B cell (primary cell): ENCODE measurements around the gene PXMP2. TPM values are rescaled to one million over a fixed set of nuclear protein-coding genes. Genes with fewer than 3 reads are reported as not detected.
A peak's percentile ranks its signal among the peaks of the same experiment; 100 is the strongest.

Experiments used
- ATAC-seq: fragments of 200-7000 bp; cut with Tn5 transposase; one replicate; pipeline ENCODE4 v1.10.0; 2021; ENCODE audit warnings: low read depth, mild to moderate bottlenecking, moderate number of reproducible peaks, moderate library complexity
- CTCF ChIA-PET: fragments of 350-600 bp; sonication (Branson Sonifier 250); formaldehyde crosslinking; loops from one replicate; lab custom pipeline; 2021; ENCODE audit warnings: antibody characterized with exemption, inconsistent platforms; lab: Charles Lee
- POLR2A ChIA-PET: fragments of 350-600 bp; sonication (Branson Sonifier 250); formaldehyde crosslinking; loops from one replicate; lab custom pipeline; 2021; ENCODE audit warnings: antibody characterized with exemption; lab: Charles Lee
- DNase-seq: peaks from one replicate; pipeline ENCODE4 v3.0.0; 2013
- H2AFZ ChIP-seq: 2 replicates; pipeline ENCODE4 v1.6.1; 2012; ENCODE audit warnings: mild to moderate bottlenecking, low read depth, low read length; ENCODE audit not compliant: insufficient read depth, poor library complexity, severe bottlenecking
- H3K27ac ChIP-seq, 2 donors: 1 replicate in 1 of 2; 2 replicates in 1 of 2; pipeline ENCODE4 v1.5.1; 2012 to 2013; ENCODE audit warnings: low read length in 2 of 2, mild to moderate bottlenecking in 2 of 2, moderate library complexity in 1 of 2
- H3K27me3 ChIP-seq, 4 experiments: fragments of 200-600 bp in 1 of 4; sonication (generic) in 1 of 4; replicated peaks in 1 of 4; 1 replicate in 2 of 4; 2 replicates in 2 of 4; pipeline versions ENCODE4 v1.6.1 to v1.7.0; 2013 to 2016; ENCODE audit warnings: low read length in 3 of 4, mild to moderate bottlenecking in 2 of 4, mixed read lengths in 1 of 4, moderate library complexity in 1 of 4; ENCODE audit not compliant: insufficient read depth in 4 of 4, control insufficient read depth in 3 of 4; ENCODE audit errors: control extremely low read depth in 1 of 4
- H3K36me3 ChIP-seq, 2 experiments: replicated peaks in 1 of 2; 1 replicate in 1 of 2; 2 replicates in 1 of 2; pipeline versions ENCODE4 v1.6.1 to v1.7.1; 2013; ENCODE audit warnings: low read length in 1 of 2; ENCODE audit not compliant: insufficient read depth in 2 of 2, control insufficient read depth in 1 of 2; ENCODE audit errors: control extremely low read depth in 1 of 2, extremely low read depth in 1 of 2
- H3K4me1 ChIP-seq, 2 donors: fragments of 200-600 bp in 1 of 2; sonication (generic) in 1 of 2; 1 replicate in 1 of 2; 2 replicates in 1 of 2; pipeline versions ENCODE4 v1.5.1 to v1.6.1; 2013 to 2017; ENCODE audit warnings: low read length in 2 of 2; ENCODE audit not compliant: control insufficient read depth in 2 of 2, insufficient read depth in 2 of 2
- H3K4me2 ChIP-seq: replicated peaks from 2 replicates; pipeline ENCODE3; 2012; ENCODE audit warnings: mild to moderate bottlenecking, low read depth, low read length; ENCODE audit not compliant: poor library complexity, severe bottlenecking
- H3K4me3 ChIP-seq, 5 experiments: fragments of 200-600 bp in 1 of 5; sonication (generic) in 1 of 5; 1 replicate in 3 of 5; 2 replicates in 2 of 5; pipeline versions ENCODE4 v1.5.1 to v1.7.0; 2011 to 2016; ENCODE audit warnings: low read length in 4 of 5, mild to moderate bottlenecking in 4 of 5, low read depth in 2 of 5, control low read depth in 1 of 5, moderate library complexity in 1 of 5; ENCODE audit not compliant: insufficient read depth in 1 of 5; ENCODE audit errors: control extremely low read depth in 1 of 5, extremely low read depth in 1 of 5
- H3K79me2 ChIP-seq: fragments of 200-600 bp; sonication (generic); one replicate; pipeline ENCODE4 v1.6.0; 2016; ENCODE audit warnings: low read length; ENCODE audit not compliant: control insufficient read depth, insufficient read depth
- H3K9ac ChIP-seq: fragments of 200-600 bp; sonication (generic); 2 replicates; pipeline ENCODE4 v1.6.1; 2017; ENCODE audit warnings: mild to moderate bottlenecking, low read length, moderate library complexity
- H3K9me3 ChIP-seq, 3 donors: one replicate each; pipeline versions ENCODE4 v1.6.1 to v1.7.1; 2013; ENCODE audit warnings: low read length in 2 of 3; ENCODE audit not compliant: control insufficient read depth in 2 of 3, insufficient read depth in 1 of 3; ENCODE audit errors: control extremely low read depth in 1 of 3
- H4K20me1 ChIP-seq: 2 replicates; pipeline ENCODE4 v1.6.0; 2012; ENCODE audit warnings: mild to moderate bottlenecking, low read length; ENCODE audit not compliant: insufficient read depth, control insufficient read depth, poor library complexity, severe bottlenecking
- H3K27ac Mint-ChIP-seq: one replicate; pipeline ENCODE4 v1.8.0; 2021; ENCODE audit warnings: mixed read lengths
- H3K27me3 Mint-ChIP-seq: one replicate; pipeline ENCODE4 v1.8.0; 2021; ENCODE audit warnings: mixed read lengths
- H3K4me1 Mint-ChIP-seq: one replicate; pipeline ENCODE4 v1.8.0; 2021; ENCODE audit warnings: mixed read lengths
- H3K4me3 Mint-ChIP-seq: one replicate; pipeline ENCODE4 v1.8.0; 2021; ENCODE audit warnings: mixed read lengths
- H3K9me3 Mint-ChIP-seq: one replicate; pipeline ENCODE4 v1.8.0; 2022; ENCODE audit warnings: mixed read lengths; ENCODE audit not compliant: insufficient read depth
- EZH2 ChIP-seq: IDR thresholded peaks from 2 replicates; pipeline ENCODE4 v1.6.1; 2012; ENCODE audit warnings: borderline replicate concordance, low read depth, mild to moderate bottlenecking, moderate library complexity, low read length; ENCODE audit not compliant: insufficient read depth, poor library complexity, severe bottlenecking
- WGBS: methylation state at CpG from one replicate; pipeline ENCODE4 v1.1.5; 2013; ENCODE audit warnings: missing lambda C conversion rate; ENCODE audit not compliant: insufficient coverage; 5-methylcytosine and 5-hydroxymethylcytosine counted together
- intact Hi-C: fragments of 100-400 bp; cut with micrococcal nuclease; formaldehyde crosslinking; loops from one replicate; pipeline ENCODE4 v1.10.0; 2022
- polyA plus RNA-seq: library from polyadenylated mRNA; depleted of rRNA; stranded (reverse); fragments of >200 nt; gene quantifications from 2 replicates; pipeline ENCODE4 v1.2.3, GENCODE V29; 2012
- total RNA-seq, 2 donors: library from RNA; stranded (reverse); fragments of 120-200 nt in 1 of 2; gene quantifications; 1 replicate in 1 of 2; 2 replicates in 1 of 2; pipeline versions ENCODE4 v1.2.3 to v1.2.4, GENCODE V29; 2013 to 2022
- TF ChIP-seq, protein P1 (sequence below): fragments of 200-600 bp; IDR thresholded peaks from one replicate; pipeline ENCODE4 v1.8.0; 2022; ENCODE audit warnings: antibody characterized with exemption, mild to moderate bottlenecking

Gene PXMP2
- total and polyA plus RNA-seq, 2 donors (not counting 1 experiment from before 2014, with no cell fraction given), result 4.3 to 10.2 TPM

DNA sequence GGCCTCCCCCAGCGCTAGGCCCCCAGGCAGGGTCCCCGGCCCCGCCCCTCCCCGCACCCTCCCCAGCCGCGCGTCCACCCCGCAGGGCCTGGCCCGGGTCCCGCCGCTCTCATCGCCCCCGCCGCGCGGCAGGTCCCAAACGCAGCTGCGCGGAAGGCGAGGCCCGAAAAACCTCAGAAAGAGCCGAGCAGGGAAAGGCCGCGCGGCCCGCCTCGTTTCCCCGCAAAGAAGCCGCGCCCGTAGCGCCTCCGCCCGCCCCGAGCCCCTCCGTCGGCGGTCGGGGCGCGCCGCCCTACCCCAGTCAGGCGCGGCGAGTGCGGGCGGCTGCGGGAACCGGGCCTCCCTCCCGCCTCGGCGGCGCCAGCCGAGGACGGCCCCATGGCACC lies 569 bp upstream of the PXMP2 start:
- Histone ChIP-seq H3K79me2 (peaks cover 36% of the 10 kb centered on the region), H3K4me2 (peak overlapping the region; percentile 87), H3K9ac (peak overlapping the region; percentile 68), H4K20me1 (peaks cover 13% of the 10 kb centered on the region), H3K4me3 (peak overlapping the region in 4 of 5 experiments; percentile 29 to 64 (median 60)), H3K27me3 (no peaks in the 10 kb centered on the region), H3K4me1 (peaks cover 8 to 12% of the 10 kb centered on the region in 2 donors), H3K9me3 (no peaks in the 10 kb centered on the region), H2AFZ (peak overlapping the region; percentile 75), H3K36me3 (no peaks in the 10 kb centered on the region), H3K27ac (peak overlapping the region in 1 of 2 donors; percentile 56)
- intact Hi-C loops, result loop anchor here (1.0 to 5.0 kb wide), 3 partner anchors 23 to 200 kb away; partner anchors contain the start of genes CHFR and PGAM5
- no peak for DNase-seq
- CTCF ChIA-PET, result no interaction called here
- Mint-ChIP-seq H3K27ac (peak overlapping the region; percentile 71), H3K9me3 (no peaks in the 10 kb centered on the region), H3K4me1 (peaks cover 20% of the 10 kb centered on the region), H3K27me3 (no peaks in the 10 kb centered on the region), H3K4me3 (peak overlapping the region; percentile 87)
- POLR2A ChIA-PET, result no interaction called here
- under 1% methylated on average over 52 of the region's 55 CpGs for WGBS
- ATAC-seq, result no peak
- no peak for TF ChIP-seq EZH2
- TF ChIP-seq, protein P1, sequence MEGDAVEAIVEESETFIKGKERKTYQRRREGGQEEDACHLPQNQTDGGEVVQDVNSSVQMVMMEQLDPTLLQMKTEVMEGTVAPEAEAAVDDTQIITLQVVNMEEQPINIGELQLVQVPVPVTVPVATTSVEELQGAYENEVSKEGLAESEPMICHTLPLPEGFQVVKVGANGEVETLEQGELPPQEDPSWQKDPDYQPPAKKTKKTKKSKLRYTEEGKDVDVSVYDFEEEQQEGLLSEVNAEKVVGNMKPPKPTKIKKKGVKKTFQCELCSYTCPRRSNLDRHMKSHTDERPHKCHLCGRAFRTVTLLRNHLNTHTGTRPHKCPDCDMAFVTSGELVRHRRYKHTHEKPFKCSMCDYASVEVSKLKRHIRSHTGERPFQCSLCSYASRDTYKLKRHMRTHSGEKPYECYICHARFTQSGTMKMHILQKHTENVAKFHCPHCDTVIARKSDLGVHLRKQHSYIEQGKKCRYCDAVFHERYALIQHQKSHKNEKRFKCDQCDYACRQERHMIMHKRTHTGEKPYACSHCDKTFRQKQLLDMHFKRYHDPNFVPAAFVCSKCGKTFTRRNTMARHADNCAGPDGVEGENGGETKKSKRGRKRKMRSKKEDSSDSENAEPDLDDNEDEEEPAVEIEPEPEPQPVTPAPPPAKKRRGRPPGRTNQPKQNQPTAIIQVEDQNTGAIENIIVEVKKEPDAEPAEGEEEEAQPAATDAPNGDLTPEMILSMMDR, result no peak

DNA sequence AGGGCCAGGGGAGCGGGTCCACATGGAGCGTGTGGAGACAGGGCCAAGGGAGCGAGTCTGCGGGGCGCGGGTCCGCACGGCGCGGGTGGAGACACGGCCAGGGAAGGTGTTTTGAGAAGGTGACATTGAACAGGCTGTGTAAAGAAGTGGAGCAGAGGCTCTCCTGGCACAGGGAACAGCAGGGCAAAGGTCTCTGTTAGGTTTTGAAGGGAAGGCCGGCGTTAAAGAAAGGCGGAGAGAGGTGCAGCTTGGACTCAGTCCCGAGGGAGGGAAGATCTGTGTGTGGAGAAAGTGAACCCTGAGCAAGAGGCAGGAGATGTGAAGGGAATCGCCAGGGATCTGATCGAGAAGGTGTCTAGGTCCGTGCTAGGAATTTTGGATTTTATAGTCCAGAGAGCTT lies 1.8 kb downstream of the PXMP2 start:
- H3K79me2 ChIP-seq, result peaks cover 19% of the 10 kb centered on the region
- DNase-seq (no peak), ATAC-seq (no peak)
- ChIA-PET CTCF (no interaction called here), POLR2A (interaction anchor here (0.7 kb wide), 1 partner anchor 162 kb away, joined by 3 read pairs; no protein-coding TSS in a partner anchor)
- Mint-ChIP-seq H3K27me3 (no peaks in the 10 kb centered on the region), H3K27ac (no peak overlapping the region), H3K4me1 (peaks cover 17% of the 10 kb centered on the region), H3K9me3 (no peaks in the 10 kb centered on the region), H3K4me3 (peak overlapping the region; percentile 61)
- intact Hi-C loops, result loop anchor here (5.0 kb wide), 1 partner anchor 198 kb away; the partner anchor contains the start of gene CHFR
- H2AFZ ChIP-seq, result no peak overlapping the region
- TF ChIP-seq EZH2, result no peak
- TF ChIP-seq, protein P1, result no peak
- H3K27ac ChIP-seq, result no peak overlapping the region
- no peak overlapping the region for H3K4me3 ChIP-seq
- WGBS, result over 99% methylated on average over 18 of the region's 18 CpGs
- H4K20me1 ChIP-seq, result peaks cover 13% of the 10 kb centered on the region
- no peak overlapping the region for H3K9ac ChIP-seq
- H3K4me1 ChIP-seq, result peaks cover 8 to 12% of the 10 kb centered on the region in 2 donors
- H3K36me3 ChIP-seq, result no peaks in the 10 kb centered on the region
- H3K4me2 ChIP-seq, result no peak overlapping the region
- H3K27me3 ChIP-seq, result no peaks in the 10 kb centered on the region
- no peaks in the 10 kb centered on the region for H3K9me3 ChIP-seq
